Activated CD4-positive, alpha-beta T cell treated with anti-CD3 and anti-CD28 coated beads for 4 hours (primary cell): Measurements from ENCODE around the gene OR8G1.
"Not testable (repeated sequence)": the region's sequence is repeated elsewhere in the genome, so short reads cannot be mapped to it uniquely, and the experiment has no call there.

Source experiments
- DNase-seq, 2 donors: peaks; one replicate each; pipeline ENCODE4 v3.0.0-alpha.2; 2020

Gene OR8G1

DNA sequence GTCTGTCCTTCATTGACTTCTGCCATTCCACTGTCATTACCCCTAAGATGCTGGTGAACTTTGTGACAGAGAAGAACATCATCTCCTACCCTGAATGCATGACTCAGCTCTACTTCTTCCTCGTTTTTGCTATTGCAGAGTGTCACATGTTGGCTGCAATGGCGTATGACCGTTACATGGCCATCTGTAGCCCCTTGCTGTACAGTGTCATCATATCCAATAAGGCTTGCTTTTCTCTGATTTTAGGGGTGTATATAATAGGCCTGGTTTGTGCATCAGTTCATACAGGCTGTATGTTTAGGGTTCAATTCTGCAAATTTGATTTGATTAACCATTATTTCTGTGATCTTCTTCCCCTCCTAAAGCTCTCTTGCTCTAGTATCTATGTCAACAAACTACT is 9.0 kb downstream of the OR8G1 start:
- not testable (repeated sequence) for DNase-seq

DNA sequence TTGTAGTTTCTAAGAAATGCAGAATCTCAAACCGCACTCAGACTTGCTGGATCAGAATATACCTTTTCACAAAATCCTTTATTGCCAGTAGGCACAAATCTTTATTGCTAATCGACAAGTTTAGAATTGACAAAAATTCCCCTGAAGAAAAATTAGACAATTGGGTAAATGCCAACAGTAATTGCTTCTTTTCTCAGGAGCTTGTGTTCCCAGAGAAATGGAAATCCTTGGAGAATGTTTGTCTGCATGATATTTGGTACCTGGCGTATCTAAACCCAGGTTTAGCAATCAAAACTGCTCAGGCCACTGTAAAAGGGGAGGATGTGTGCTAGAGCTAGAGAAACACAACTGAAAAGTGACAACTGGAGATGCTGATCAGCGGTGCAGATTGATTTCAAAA is 15.2 kb downstream of the OR8G1 start, which contains the start of gene OR8G5:
TSS of gene OR8G5 (plus strand) at position 301 of the 400 bp plus-strand sequence. CDS start 8,556 bp downstream, outside the sequence.
- DNase-seq, result no peak

DNA sequence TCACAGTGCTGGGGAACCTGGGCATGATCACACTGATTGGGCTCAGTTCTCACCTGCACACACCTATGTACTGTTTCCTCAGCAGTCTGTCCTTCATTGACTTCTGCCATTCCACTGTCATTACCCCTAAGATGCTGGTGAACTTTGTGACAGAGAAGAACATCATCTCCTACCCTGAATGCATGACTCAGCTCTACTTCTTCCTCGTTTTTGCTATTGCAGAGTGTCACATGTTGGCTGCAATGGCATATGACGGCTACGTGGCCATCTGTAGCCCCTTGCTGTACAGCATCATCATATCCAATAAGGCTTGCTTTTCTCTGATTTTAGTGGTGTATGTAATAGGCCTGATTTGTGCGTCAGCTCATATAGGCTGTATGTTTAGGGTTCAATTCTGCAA is 24.1 kb downstream of the OR8G1 start:
- not testable (repeated sequence) for DNase-seq

DNA sequence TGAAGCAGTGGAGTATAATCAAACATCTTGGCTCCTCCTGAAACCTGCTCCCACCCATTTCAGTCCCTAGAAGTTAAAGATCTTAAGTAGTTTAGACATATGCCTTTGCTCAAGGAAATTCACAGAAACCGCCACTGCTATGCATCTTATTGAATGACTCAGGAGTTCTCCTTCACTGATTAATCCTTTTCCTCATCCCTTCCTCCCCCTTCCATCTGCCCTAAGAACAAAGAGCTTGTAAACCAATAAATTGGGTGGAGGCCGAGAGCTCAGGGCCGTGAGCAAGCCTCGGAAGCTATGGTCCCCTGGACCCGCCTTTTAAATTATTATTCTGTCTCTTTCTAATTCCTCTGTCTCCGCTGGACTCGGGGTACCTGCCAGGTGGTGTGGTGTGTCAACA is 30.0 kb downstream of the OR8G1 start:
- not testable (repeated sequence) for DNase-seq

DNA sequence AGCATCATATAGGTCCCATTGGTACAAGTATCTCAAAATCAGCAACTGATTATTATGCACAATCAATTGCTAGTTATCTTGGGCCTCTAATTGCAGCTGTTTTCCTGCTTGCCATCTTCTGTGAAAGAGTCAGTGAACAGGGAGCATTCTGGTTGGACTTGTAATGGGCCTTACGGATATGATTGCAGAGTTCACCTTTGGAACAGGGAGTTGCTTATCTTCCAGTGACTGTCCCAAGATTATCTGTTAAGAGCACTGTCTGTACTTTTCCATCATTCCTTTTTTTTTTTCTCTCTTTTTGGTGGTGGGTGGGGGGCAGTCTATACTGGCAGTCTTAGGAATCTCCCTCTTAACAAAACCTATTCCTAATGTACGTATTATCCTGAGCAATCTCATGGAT is 33.1 kb downstream of the OR8G1 start:
- no peak for DNase-seq

DNA sequence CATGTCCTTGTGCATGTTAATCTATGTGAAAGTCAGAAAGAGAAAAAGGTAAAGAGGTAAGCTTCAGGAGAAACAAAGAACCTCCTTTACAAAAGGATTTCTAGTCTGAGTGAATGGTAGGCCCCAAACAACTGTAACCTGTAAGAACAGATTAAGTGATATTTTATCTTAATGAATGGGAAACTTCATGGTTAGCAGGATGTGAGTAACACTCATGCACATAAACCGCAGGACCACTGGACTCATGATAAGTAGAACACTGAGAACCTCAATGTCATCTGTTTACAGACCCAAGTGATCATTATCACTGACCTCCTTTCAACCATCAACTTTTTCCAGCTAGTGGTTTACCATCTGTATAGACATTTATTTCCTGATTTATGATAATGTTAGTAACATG is 35.2 kb downstream of the OR8G1 start:
- no peak for DNase-seq

DNA sequence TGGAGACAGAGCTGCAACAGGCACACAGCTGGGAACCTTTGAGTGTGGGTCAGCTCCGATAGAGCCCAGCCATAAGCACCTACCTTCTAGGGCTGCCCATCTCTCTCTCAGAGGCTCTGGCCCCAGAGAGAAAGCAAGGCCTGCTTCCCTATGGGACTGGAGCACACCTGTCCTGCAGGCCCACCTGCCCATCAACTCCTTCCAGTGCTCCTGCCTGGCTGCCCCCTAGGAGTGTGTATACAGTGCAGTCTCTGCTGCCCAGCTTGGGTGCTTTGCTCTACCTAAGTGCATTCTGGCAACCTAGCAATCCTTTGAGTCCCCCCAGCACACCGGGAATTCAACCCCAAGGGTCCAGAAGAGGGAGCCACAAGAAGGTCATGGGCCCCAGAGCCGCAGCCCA is 36.3 kb downstream of the OR8G1 start:
- no peak for DNase-seq

DNA sequence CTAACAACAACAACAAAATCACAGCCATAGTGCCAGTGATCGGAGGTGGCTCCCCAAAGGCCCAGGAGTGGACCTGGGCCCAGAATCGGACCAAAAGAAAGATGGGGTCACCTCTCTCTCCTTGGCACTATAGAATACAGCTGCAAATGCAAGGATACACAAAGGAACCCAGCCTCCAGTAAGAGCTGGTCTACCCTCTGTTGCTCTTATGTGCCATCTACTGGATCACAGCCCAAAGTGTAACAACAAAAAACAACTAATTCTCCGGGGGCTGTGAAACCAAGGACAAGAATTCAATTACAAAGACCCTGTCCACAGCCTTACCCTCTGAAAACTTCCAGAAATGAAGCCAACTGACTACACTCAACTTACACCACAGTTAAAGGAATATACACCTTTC is 36.9 kb downstream of the OR8G1 start:
- DNase-seq, result no peak

DNA sequence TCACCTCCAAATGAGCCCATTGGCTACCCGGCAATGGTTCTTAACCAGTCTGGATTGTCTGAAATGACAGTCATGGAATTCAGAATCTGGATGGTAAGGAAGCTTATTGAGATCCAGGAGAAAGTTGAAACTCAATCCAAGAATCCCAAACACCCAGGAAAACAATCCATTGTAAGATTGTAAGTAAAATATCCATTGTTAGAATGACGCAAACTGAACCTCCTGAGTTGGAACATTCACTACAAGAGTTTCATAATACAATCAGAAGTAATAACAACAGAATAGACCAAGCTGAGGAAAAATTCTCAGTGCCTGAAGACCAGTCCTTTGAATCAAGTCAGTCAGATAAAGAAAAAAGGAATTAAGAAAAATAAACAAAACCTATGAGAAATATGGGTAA is 37.4 kb downstream of the OR8G1 start:
- no peak for DNase-seq

DNA sequence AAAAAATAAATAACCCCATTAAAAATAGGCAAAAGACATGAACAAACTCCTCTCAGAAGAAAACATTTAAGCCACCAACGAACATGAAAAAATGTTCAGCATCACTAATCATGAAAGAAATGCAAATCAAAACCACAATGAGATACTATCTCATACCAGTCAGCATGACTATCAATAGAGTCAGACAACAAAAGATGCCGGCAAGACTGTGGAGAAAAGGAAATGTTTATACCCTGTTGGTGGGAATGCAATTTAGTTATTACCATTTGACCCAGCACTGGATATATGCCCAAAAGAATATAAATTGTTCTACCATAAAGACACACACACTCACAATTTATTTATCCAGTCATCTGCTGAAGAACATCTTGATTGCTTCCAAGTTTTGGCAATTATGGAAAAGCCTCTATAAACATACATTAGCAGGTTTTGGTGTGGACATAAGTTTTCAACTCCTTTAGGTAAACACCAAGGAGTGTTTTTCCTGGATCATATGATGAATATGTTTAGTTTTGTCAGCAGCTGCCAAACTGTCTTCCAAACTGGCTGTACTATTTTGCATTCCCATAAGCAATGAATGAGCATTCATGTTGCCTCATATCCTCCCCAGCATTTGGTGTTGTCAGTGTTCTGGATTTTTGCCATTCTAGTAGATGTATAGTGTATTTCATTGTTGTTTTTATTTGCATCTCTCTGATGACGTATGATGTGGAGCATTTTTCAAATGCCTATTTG is 44.9 kb downstream of the OR8G1 start:
- no peak for DNase-seq

DNA sequence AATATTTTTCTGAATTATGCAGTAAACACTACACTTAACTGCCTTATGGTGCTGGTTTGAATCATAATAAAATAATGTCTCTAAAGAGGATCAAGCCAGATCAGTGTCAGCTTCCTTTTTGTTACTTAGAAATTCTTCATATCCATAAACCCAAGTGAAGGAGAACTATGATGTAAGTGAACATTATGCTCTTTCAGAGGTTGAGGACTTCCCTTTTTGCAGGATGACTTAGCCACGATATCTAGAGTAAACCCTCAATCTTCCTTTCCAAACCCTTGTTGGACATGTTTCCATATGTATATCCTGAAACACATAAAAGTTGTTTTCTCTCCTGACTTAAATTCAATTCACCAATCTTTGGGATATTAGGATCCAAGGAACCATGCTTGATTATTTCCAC is 53.8 kb downstream of the OR8G1 start:
- DNase-seq, result no peak

DNA sequence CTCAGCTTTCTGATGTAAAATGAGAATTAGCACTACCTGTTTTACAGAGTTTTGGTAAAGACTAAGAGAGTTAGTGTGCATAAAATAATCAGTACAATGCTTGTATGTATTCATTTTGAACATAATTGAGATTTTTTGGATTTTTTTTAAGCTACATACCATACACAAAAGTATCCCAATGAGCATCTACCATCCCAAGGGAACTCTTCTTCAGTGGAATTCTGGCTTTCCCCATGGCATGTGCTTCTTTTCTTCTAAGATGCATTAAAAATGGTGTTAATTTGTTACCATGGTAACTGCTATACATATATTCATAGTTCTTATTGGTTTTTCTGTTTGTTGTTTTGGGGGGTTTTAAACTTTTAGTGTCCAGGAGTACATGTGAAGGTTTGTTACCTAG is 55.1 kb downstream of the OR8G1 start:
- no peak for DNase-seq

DNA sequence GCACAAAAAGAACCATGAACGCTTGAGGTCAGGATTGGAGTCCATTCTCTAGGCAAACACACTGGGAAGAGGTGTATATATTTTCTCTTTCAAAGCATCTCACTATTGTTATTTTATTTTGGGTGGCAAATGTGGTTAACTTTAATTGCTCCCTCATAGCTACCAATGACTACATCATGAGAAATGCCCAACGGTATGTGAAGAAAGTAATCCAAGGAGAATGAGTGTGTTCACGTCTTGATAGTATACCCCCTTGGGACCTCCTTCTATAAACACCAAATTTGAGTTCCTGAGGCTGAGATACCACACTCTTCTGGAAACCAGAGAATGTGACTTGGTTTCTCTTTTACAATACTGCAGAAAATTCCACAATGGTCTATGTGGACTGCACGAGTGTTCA is 57.0 kb downstream of the OR8G1 start:
- no peak for DNase-seq

DNA sequence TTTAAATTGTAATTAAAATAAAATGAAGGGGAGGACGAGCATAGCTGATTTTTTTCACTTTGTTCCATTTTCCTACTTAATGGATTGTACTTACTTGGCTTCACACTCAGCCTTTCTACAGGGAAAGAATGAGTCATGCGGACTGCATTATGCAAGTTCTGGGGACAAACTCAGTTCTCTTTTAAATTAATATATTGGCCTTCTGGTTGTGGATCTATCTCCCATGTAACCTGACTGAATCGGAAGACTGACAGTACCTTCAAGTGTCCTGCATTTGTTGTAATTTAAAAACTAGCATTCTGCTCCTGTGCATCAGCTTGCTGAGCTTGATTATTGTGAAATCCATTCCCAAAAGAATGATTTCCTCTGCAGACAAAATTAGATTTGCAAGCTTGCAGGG is 60.7 kb downstream of the OR8G1 start:
- DNase-seq, result no peak

DNA sequence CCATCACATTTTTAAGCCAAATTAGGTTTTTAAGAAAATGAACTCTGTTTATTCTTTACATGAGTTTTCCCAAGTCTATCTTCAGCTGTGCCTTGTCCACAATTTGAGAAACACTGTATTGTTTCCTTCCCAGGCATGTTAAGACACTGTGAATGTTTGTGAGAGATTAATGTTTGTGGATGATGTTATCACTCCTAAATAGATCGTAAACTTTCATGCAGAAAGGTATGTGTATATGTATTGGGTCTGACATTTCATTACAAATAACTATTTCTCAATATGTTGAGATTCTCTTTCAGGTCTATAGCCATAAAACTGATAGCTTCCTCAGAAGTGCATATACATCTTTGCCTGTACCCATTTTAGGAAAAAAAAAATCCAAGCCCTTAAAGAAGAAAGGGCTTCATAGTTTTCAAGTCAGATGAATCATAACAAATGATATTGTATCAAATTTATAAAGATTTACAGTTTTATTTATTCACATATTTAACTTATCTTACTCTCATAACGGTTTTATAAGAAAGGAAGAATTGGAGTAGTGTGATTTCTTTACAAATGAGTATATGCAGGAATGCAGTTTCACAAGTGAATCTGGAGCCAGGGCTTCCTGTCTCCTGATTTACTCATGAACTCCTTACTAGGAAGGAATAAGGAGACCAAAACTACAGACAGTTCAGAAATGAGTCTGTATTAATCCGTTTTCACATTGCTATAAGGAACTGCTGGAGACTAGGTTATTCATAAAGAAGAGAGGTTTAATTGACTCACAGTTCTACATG is 61.6 kb downstream of the OR8G1 start:
- DNase-seq, result no peak
